LNCAP (cell line): ENCODE measurements around the gene SLIT1.

ENCODE experiments used
- TF ChIP-seq, protein P1 (sequence below): fragments of 450-650 bp; IDR thresholded peaks from 2 replicates; pipeline ENCODE4 v1.5.1; 2017; ENCODE audit warnings: mild to moderate bottlenecking

The SLIT1 gene

DNA sequence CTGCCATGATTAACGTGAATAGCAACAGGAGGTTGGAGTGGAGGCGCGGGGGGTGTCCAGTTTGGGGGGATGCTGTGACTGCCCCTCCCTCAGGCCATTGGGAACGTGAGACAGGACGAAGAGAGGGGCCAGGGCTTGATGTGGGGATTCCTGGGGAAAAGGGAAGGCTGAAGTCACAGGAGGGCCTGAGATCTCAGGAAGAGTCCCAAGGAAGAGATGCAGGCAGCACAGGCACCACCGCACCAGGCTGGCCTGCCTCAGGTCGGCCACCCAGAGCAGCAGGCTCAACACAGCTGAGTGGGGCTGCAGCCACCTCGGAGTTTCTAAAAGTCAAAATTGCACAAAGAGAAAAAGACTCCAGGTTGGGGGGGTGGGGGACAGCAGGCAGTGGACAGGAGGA is 86.7 kb downstream of the SLIT1 start:
- TF ChIP-seq, protein P1, sequence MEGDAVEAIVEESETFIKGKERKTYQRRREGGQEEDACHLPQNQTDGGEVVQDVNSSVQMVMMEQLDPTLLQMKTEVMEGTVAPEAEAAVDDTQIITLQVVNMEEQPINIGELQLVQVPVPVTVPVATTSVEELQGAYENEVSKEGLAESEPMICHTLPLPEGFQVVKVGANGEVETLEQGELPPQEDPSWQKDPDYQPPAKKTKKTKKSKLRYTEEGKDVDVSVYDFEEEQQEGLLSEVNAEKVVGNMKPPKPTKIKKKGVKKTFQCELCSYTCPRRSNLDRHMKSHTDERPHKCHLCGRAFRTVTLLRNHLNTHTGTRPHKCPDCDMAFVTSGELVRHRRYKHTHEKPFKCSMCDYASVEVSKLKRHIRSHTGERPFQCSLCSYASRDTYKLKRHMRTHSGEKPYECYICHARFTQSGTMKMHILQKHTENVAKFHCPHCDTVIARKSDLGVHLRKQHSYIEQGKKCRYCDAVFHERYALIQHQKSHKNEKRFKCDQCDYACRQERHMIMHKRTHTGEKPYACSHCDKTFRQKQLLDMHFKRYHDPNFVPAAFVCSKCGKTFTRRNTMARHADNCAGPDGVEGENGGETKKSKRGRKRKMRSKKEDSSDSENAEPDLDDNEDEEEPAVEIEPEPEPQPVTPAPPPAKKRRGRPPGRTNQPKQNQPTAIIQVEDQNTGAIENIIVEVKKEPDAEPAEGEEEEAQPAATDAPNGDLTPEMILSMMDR = no peak

DNA sequence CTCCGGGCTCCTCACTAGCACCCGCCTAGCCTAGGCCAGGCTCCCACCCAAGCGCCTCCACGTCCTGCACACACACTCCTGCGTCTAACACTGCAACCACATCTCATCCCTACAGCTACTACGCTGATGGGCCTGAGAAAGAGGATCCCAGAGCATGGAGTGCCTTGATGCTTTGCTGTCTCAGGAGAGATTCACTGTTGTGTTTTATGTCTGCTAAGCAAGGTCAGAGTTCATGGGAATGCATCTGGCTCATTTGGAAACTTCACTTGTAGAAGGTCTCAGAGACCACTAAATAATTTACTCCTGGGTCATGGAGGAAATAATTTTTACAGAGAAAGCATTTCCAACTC is 88.7 kb downstream of the SLIT1 start:
- TF ChIP-seq, protein P1 = no peak

GRCh38 chr10:97096261-97097083 is 89.3 kb downstream of the SLIT1 start:
- TF ChIP-seq, protein P1 = no peak

DNA sequence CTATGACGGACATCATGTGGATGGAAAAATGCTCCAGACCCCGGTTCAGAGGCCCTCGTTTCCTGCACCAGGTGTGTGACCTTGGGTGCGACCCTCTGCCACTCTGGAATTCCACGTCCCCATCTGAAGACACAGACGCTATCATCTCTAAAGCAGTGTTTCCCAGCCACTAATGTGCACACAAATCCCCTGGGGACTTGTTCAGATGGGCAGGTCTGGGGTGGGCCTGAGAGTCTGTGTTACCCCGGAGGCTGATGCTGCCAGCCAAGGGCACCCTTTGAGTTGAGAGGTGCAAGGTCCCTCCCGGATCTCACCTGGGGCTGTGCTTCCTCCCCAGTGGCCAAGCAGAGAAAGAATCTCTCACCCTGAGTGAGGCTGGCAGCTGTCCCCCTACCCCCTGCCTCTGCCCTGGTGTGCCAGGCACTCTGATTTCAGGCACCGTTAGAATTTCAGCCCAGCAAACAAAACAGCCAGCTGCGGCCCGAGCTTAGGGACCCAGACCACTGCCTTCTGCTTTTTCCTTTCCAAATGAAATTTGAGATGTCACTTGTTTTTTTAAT is 90.0 kb downstream of the SLIT1 start:
- TF ChIP-seq, protein P1 = no peak

DNA sequence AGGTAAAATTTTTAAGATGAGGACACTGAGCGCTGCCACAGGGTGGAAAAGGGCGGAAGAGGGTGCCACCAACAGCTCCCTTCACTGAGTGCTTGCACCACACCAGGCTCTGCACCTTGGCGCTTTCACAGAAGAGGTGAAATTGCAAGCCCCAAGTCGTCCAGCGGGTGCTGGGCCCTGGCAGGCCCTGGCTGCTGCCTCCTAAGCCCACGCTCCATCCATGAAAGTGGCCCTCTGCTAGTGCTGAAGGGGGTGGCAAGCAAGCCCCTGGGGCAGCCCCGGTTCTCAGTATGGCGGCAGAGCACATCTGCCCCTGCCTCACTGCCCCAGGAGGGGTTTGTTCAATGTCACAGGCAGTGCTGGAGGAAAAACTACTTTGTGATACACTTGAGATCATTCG is 95.1 kb downstream of the SLIT1 start:
- TF ChIP-seq, protein P1 = no peak

GRCh38 chr10:97090035-97090434 is 95.7 kb downstream of the SLIT1 start:
- TF ChIP-seq, protein P1 = no peak

- TF ChIP-seq, protein P1 = no peak
Measured at GRCh38 chr10:97089209-97089870, 96.4 kb downstream of the SLIT1 start.
